Aorta (tissue), 5 donors: ENCODE results near the gene KIF5C. TPM values are rescaled to one million over a fixed set of nuclear protein-coding genes. Genes with fewer than 3 reads are reported as not detected.
"Not testable (repeated sequence)": the region's sequence is repeated elsewhere in the genome, so short reads cannot be mapped to it uniquely, and the experiment has no call there.

Experiments
- ATAC-seq: fragments of 200-7000 bp; cut with Tn5 transposase; one replicate; pipeline ENCODE4 v1.9.1; 2022; ENCODE audit warnings: moderate library complexity; ENCODE audit not compliant: low FRiP score
- DNase-seq, 2 donors: peaks; one replicate each; pipeline ENCODE4 v3.0.0-alpha.2; 2020
- H3K27ac ChIP-seq, 2 donors: one replicate each; pipeline ENCODE4 v1.5.1; 2013; ENCODE audit warnings: low read length in 2 of 2, mild to moderate bottlenecking in 2 of 2, moderate library complexity in 2 of 2, control low read depth in 1 of 2, inconsistent platforms in 1 of 2, low read depth in 1 of 2
- H3K27me3 ChIP-seq, 2 donors: one replicate each; pipeline ENCODE4 v1.6.1; 2013; ENCODE audit warnings: control low read depth in 1 of 2, low read length in 1 of 2, mild to moderate bottlenecking in 1 of 2, moderate library complexity in 1 of 2; ENCODE audit not compliant: insufficient read depth in 2 of 2, control insufficient read depth in 1 of 2
- H3K36me3 ChIP-seq, 2 donors: one replicate each; pipeline ENCODE4 v1.6.1; 2013; ENCODE audit warnings: control low read depth in 1 of 2, low read length in 1 of 2, mild to moderate bottlenecking in 1 of 2; ENCODE audit not compliant: insufficient read depth in 2 of 2, control insufficient read depth in 1 of 2
- H3K4me1 ChIP-seq, 2 donors: one replicate each; pipeline ENCODE4 v1.6.1; 2013; ENCODE audit warnings: low read length in 2 of 2, control low read depth in 1 of 2, mild to moderate bottlenecking in 1 of 2, moderate library complexity in 1 of 2; ENCODE audit not compliant: insufficient read depth in 2 of 2, control insufficient read depth in 1 of 2
- H3K4me3 ChIP-seq, 2 donors: one replicate each; pipeline ENCODE4 v1.5.1; 2013; ENCODE audit warnings: low read length in 2 of 2, control low read depth in 1 of 2, mild to moderate bottlenecking in 1 of 2
- H3K9me3 ChIP-seq: one replicate; pipeline ENCODE4 v1.6.1; 2013; ENCODE audit warnings: mild to moderate bottlenecking, low read length; ENCODE audit not compliant: control insufficient read depth
- WGBS, 2 donors: extraction: QIAGEN DNeasy Blood & Tissue Kit; methylation state at CpG; one replicate each; pipeline ENCODE4 v1.1.7; 2013; 5-methylcytosine and 5-hydroxymethylcytosine counted together
- intact Hi-C, 2 donors: fragments of 100-400 bp; cut with DNase I; formaldehyde crosslinking; loops; one replicate each; pipeline versions ENCODE4 v1.14.2 to v1.15.0; 2022
- polyA plus RNA-seq, 2 donors: library from polyadenylated mRNA; stranded (reverse); fragments of 200-250 nt; gene quantifications; one replicate each; pipeline ENCODE4 v1.2.3, GENCODE V29; 2013
- total RNA-seq, 2 donors: library from RNA; stranded (reverse); fragmentation: NEBNext Ultra II Directional; extraction: Animal tissue kit (Norgen Biotek cat#: 25700); gene quantifications; one replicate each; pipeline ENCODE4 v1.2.1, GENCODE V29; 2021
- donor health status: healthy with polysubstance abuse.
- donor health status: Bipolar disorder and iron deficiency.
- donor health status: DM: no; HTN: no; CAD: no.
- donor health status: DM: no; HTN: no; CAD: no.
- donor health status: DM: yes; HTN: yes; CAD: no.

Gene KIF5C
- total and polyA plus RNA-seq, 4 donors = 1.5 to 3.4 (median 1.9) TPM

- intact Hi-C loops = no loop called here
- H3K4me1 ChIP-seq = no peaks in the 10 kb centered on the region
- H3K4me3 ChIP-seq = no peak overlapping the region
- H3K27ac ChIP-seq = no peak overlapping the region
- ATAC-seq (no peak), DNase-seq (no peak)
- WGBS, 2 donors = 78 to 84% methylated on average over 6 of the region's 6 CpGs
- H3K36me3 ChIP-seq = peaks cover 0 to 2% of the 10 kb centered on the region in 2 donors
- no peaks in the 10 kb centered on the region for H3K27me3 ChIP-seq
- no peaks in the 10 kb centered on the region for H3K9me3 ChIP-seq
Measured at GRCh38 chr2:148979164-148979918, 104.3 kb downstream of the KIF5C start.

- H3K27ac ChIP-seq = no peak overlapping the region
- intact Hi-C loops = no loop called here
Measured at GRCh38 chr2:148979919-148980277, 104.9 kb downstream of the KIF5C start.

GRCh38 chr2:148980496-148980895 lies 105.5 kb downstream of the KIF5C start:
- H3K4me3 ChIP-seq, DNase-seq, H3K27ac ChIP-seq, H3K27me3 ChIP-seq, ATAC-seq, H3K4me1 ChIP-seq, H3K36me3 ChIP-seq, intact Hi-C loops, H3K9me3 ChIP-seq: not testable (repeated sequence)
- 92% methylated on average over 3 of the region's 3 CpGs for WGBS, 2 donors

More at GRCh38 chr2:148979919-148980277, 104.9 kb downstream of the KIF5C start:
- 60% methylated on average over 4 of the region's 4 CpGs for WGBS, 2 donors
- no peaks in the 10 kb centered on the region for H3K9me3 ChIP-seq
- DNase-seq (no peak), ATAC-seq (no peak)
- no peaks in the 10 kb centered on the region for H3K4me1 ChIP-seq
- peaks cover 0 to 3% of the 10 kb centered on the region in 2 donors for H3K36me3 ChIP-seq
- H3K4me3 ChIP-seq = no peak overlapping the region
- no peaks in the 10 kb centered on the region for H3K27me3 ChIP-seq

GRCh38 chr2:148981324-148981723 lies 106.3 kb downstream of the KIF5C start:
- no peak overlapping the region for H3K4me3 ChIP-seq
- WGBS, 2 donors = 89 to 91% methylated on average over 6 of the region's 6 CpGs

GRCh38 chr2:148981781-148982180 lies 106.8 kb downstream of the KIF5C start:
- no peak for ATAC-seq
- H3K4me1 ChIP-seq = no peaks in the 10 kb centered on the region
- intact Hi-C loops = no loop called here
- DNase-seq = no peak
- H3K27me3 ChIP-seq = no peaks in the 10 kb centered on the region
- H3K36me3 ChIP-seq = peaks cover 0 to 3% of the 10 kb centered on the region in 2 donors
- H3K27ac ChIP-seq = no peak overlapping the region
- no peak overlapping the region for H3K4me3 ChIP-seq
- H3K9me3 ChIP-seq = no peaks in the 10 kb centered on the region
- WGBS, 2 donors = 92 to 98% methylated on average over 3 of the region's 3 CpGs

More at GRCh38 chr2:148981324-148981723, 106.3 kb downstream of the KIF5C start:
- no peaks in the 10 kb centered on the region for H3K4me1 ChIP-seq
- ATAC-seq = no peak
- intact Hi-C loops = no loop called here
- peaks cover 0 to 3% of the 10 kb centered on the region in 2 donors for H3K36me3 ChIP-seq
- H3K27me3 ChIP-seq = no peaks in the 10 kb centered on the region
- H3K27ac ChIP-seq = no peak overlapping the region
- DNase-seq = no peak
- no peaks in the 10 kb centered on the region for H3K9me3 ChIP-seq

GRCh38 chr2:148982282-148982681 lies 107.3 kb downstream of the KIF5C start:
- 65% methylated on average over 5 of the region's 5 CpGs for WGBS, 2 donors
- H3K27ac ChIP-seq = no peak overlapping the region
- intact Hi-C loops = no loop called here
- peaks cover 0 to 3% of the 10 kb centered on the region in 2 donors for H3K36me3 ChIP-seq
- H3K9me3 ChIP-seq = no peaks in the 10 kb centered on the region
- no peaks in the 10 kb centered on the region for H3K4me1 ChIP-seq
- no peak overlapping the region for H3K4me3 ChIP-seq
- DNase-seq (no peak), ATAC-seq (no peak)
- no peaks in the 10 kb centered on the region for H3K27me3 ChIP-seq

- peaks cover 0 to 3% of the 10 kb centered on the region in 2 donors for H3K36me3 ChIP-seq
- no peaks in the 10 kb centered on the region for H3K27me3 ChIP-seq
- no peak for ATAC-seq
- intact Hi-C loops = no loop called here
- no peak overlapping the region for H3K4me3 ChIP-seq
- no peaks in the 10 kb centered on the region for H3K9me3 ChIP-seq
- no peak for DNase-seq
- H3K27ac ChIP-seq = no peak overlapping the region
- no peaks in the 10 kb centered on the region for H3K4me1 ChIP-seq
Measured at GRCh38 chr2:148983896-148984295, 108.9 kb downstream of the KIF5C start.

GRCh38 chr2:148984449-148984848 lies 109.4 kb downstream of the KIF5C start:
- Histone ChIP-seq H3K27me3 (no peaks in the 10 kb centered on the region), H3K27ac (no peak overlapping the region), H3K4me1 (no peaks in the 10 kb centered on the region), H3K4me3 (no peak overlapping the region), H3K9me3 (no peaks in the 10 kb centered on the region), H3K36me3 (peaks cover 0 to 3% of the 10 kb centered on the region in 2 donors)
- ATAC-seq (no peak), DNase-seq (no peak)
- intact Hi-C loops = no loop called here

- intact Hi-C loops = loop anchor here in 1 of 2 donors (5.0 kb wide), 1 partner anchor 420 kb away; no protein-coding TSS in a partner anchor
Measured at GRCh38 chr2:148987286-148987685, 112.3 kb downstream of the KIF5C start.

More at GRCh38 chr2:148987286-148987685, 112.3 kb downstream of the KIF5C start:
- no peak overlapping the region for H3K27ac ChIP-seq
- 86 to 91% methylated on average over 6 of the region's 6 CpGs for WGBS, 2 donors
- no peaks in the 10 kb centered on the region for H3K4me1 ChIP-seq
- no peaks in the 10 kb centered on the region for H3K9me3 ChIP-seq
- DNase-seq (no peak), ATAC-seq (no peak)
- H3K27me3 ChIP-seq = no peaks in the 10 kb centered on the region
- H3K36me3 ChIP-seq = peaks cover 0 to 3% of the 10 kb centered on the region in 2 donors
- no peak overlapping the region for H3K4me3 ChIP-seq
